Glutamatergic neuron (in vitro differentiated cells): ENCODE measurements around the gene ATP13A4. TPM values are rescaled to one million over a fixed set of nuclear protein-coding genes. Genes with fewer than 3 reads are reported as not detected.
"Not testable (repeated sequence)": the region's sequence is repeated elsewhere in the genome, so short reads cannot be mapped to it uniquely, and the experiment has no call there.

ENCODE experiments used
- DNase-seq: peaks from one replicate; pipeline ENCODE4 v3.0.0; 2022
- H3K27ac Mint-ChIP-seq: one replicate; pipeline ENCODE4 v1.8.0; 2020; ENCODE audit warnings: mild to moderate bottlenecking, mixed read lengths, inconsistent platforms; ENCODE audit not compliant: unreplicated experiment
- H3K27me3 Mint-ChIP-seq: one replicate; pipeline ENCODE4 v1.8.0; 2020; ENCODE audit warnings: mild to moderate bottlenecking, moderate library complexity, mixed read lengths, inconsistent platforms; ENCODE audit not compliant: unreplicated experiment
- H3K36me3 Mint-ChIP-seq: one replicate; pipeline ENCODE4 v1.8.0; 2020; ENCODE audit warnings: mild to moderate bottlenecking, mixed read lengths, inconsistent platforms; ENCODE audit not compliant: unreplicated experiment
- H3K4me1 Mint-ChIP-seq: one replicate; pipeline ENCODE4 v1.8.0; 2020; ENCODE audit warnings: mild to moderate bottlenecking, low read depth, mixed read lengths, inconsistent platforms; ENCODE audit not compliant: unreplicated experiment
- H3K4me3 Mint-ChIP-seq: one replicate; pipeline ENCODE4 v1.8.0; 2020; ENCODE audit warnings: mild to moderate bottlenecking, mixed read lengths, inconsistent platforms; ENCODE audit not compliant: unreplicated experiment
- H3K9me3 Mint-ChIP-seq: one replicate; pipeline ENCODE4 v1.8.0; 2020; ENCODE audit warnings: mild to moderate bottlenecking, moderate library complexity, mixed read lengths, inconsistent platforms; ENCODE audit not compliant: unreplicated experiment
- CTCF ChIP-seq: fragments of 200-600 bp; sonication (generic); IDR thresholded peaks from one replicate; pipeline ENCODE4 v1.5.0; 2021; ENCODE audit not compliant: partially characterized antibody, unreplicated experiment
- total RNA-seq: library from RNA; stranded (reverse); fragmentation: NEBNext Ultra II Directional; extraction: Animal tissue kit (Norgen Biotek cat#: 25700); gene quantifications from one replicate; pipeline ENCODE4 v1.2.1, GENCODE V29; 2021; ENCODE audit not compliant: unreplicated experiment

The ATP13A4 gene
- total RNA-seq, 1 donor from 2014 or later: 0.93 TPM

DNA sequence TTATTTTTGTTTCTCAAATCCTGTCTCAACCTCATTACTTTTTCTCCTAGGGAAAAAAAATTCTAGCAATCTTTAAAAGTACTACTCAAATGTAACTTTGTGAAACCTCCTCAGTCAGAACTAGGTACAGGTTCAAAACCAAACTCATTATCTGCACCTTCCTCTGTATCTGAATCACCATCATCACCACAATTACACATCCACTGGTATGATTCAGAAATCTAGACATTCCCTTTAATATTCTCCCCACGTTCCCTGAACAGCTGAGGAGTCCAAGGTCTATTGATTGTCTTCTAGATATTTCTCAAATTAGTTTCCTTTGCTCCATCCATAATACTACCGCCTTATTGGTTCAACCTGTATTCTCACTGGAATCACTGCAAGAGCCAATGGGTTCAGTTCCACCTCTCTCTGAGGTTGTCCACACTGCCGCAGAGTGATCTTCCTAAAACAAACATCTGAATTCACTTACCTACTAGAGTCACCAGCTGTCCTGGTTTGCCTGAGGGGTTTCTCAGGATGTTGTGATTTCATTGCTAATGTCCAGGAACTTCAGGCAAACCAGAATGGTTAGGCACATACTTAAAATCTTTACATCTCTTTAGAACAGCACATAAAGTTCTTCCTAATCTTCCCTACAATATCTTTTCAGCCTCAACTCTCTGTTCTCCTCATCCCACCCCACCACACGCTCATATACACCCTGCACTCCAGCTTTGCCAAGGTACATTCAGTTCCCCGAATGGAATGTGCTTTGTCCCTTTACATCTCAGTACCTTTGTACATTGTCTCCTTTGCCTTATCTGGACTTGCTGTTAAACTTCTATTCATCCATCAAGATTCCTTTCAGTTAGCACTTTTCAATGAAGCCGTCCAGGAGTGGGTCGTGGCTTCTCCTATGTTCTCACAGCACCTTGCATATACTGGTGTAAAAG lies 24.2 kb downstream of the ATP13A4 start:
- Mint-ChIP-seq H3K36me3 (no peaks in the 10 kb centered on the region), H3K4me3 (no peak overlapping the region), H3K4me1 (no peaks in the 10 kb centered on the region), H3K27me3 (no peaks in the 10 kb centered on the region), H3K27ac (no peak overlapping the region), H3K9me3 (no peaks in the 10 kb centered on the region)
- TF ChIP-seq CTCF: no peak
- no peak for DNase-seq

DNA sequence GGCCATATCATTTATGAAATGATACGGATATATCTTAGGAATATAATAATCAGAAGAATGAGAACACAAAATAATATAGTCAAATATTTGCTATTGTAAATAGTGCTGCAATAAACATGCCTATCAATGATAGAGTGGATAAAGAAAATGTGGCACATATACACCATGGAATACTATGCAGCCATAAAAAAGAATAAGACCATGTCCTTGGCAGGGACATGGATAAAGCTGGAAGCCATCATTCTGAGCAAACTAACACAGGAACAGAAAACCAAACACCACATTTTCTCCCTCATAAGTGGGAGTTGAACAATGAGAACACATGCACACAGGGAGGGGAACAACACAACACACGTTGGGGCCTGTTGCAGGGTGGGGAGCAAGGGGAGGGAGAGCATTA lies 28.6 kb downstream of the ATP13A4 start:
- H3K4me3 Mint-ChIP-seq, H3K4me1 Mint-ChIP-seq, DNase-seq, H3K36me3 Mint-ChIP-seq, H3K27me3 Mint-ChIP-seq, H3K9me3 Mint-ChIP-seq, H3K27ac Mint-ChIP-seq: not testable (repeated sequence)

GRCh38 chr3:193522473-193522872 lies 32.2 kb downstream of the ATP13A4 start:
- no peak for TF ChIP-seq CTCF
- Mint-ChIP-seq H3K27ac (no peak overlapping the region), H3K36me3 (no peaks in the 10 kb centered on the region), H3K27me3 (no peaks in the 10 kb centered on the region), H3K9me3 (no peaks in the 10 kb centered on the region), H3K4me1 (no peaks in the 10 kb centered on the region), H3K4me3 (no peak overlapping the region)
- DNase-seq: no peak

DNA sequence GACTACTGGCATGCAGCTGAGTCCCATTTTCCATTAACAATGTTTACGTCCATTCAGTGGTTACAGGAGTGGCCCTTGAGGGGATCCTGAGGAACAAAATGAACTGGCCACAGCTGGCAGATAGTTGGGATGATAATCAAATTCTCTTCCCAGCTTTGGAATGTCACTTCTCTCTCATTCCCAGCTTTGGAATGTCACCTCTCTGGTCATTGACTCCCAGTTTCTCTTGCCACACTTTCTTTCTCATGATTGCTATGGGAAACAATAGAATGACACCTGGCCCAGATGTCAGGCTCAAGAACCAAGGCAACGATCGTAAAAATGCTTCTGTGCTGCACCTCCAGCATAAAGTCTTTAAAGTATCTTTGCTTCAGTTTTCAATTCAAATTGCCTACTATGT lies 34.0 kb downstream of the ATP13A4 start:
- H3K27me3 Mint-ChIP-seq: no peaks in the 10 kb centered on the region
- no peaks in the 10 kb centered on the region for H3K36me3 Mint-ChIP-seq
- H3K4me1 Mint-ChIP-seq: no peaks in the 10 kb centered on the region
- no peaks in the 10 kb centered on the region for H3K9me3 Mint-ChIP-seq
- H3K27ac Mint-ChIP-seq: no peak overlapping the region
- no peak for DNase-seq
- no peak for TF ChIP-seq CTCF
- H3K4me3 Mint-ChIP-seq: no peak overlapping the region

DNA sequence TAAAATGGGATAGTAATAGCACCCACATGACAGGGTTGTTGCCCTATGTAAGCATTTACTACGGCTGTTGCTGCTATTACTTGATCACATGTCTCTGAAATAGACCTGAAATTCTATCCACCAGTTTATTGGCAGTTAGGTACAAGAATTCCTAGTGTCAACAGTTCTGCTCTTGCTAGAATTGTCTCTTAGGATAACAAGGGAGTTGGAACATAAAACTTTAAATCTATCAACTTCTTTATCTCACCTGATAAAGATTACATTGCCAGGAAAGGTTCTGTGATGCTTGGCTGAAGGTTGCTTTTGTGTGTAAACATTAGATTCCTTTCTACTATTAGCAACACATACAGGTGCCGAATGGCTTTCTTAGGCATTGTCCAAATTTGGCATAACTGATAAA lies 38.7 kb downstream of the ATP13A4 start:
- Mint-ChIP-seq H3K36me3 (no peaks in the 10 kb centered on the region), H3K4me3 (no peak overlapping the region), H3K27me3 (no peaks in the 10 kb centered on the region), H3K9me3 (peaks cover 5% of the 10 kb centered on the region), H3K27ac (no peak overlapping the region), H3K4me1 (peaks cover 2% of the 10 kb centered on the region)
- no peak for DNase-seq
- no peak for TF ChIP-seq CTCF
